Liver (tissue), 9 donors: ENCODE results near the gene MAVS. TPM values are rescaled to one million over a fixed set of nuclear protein-coding genes. Genes with fewer than 3 reads are reported as not detected.

ENCODE experiments used
- DNase-seq: peaks from one replicate; pipeline ENCODE4 v3.0.0-alpha.2; 2017; ENCODE audit warnings: low spot score
- H3K27ac ChIP-seq, 2 donors: one replicate each; pipeline ENCODE4 v1.7.0; 2013; ENCODE audit warnings: inconsistent platforms in 2 of 2, low read length in 2 of 2, control low read depth in 1 of 2, low read depth in 1 of 2, mild to moderate bottlenecking in 1 of 2
- H3K27me3 ChIP-seq, 4 donors: one replicate each; pipeline versions ENCODE4 v1.6.1 to v1.7.0; 2013; ENCODE audit warnings: low read length in 3 of 4, inconsistent platforms in 1 of 4, mild to moderate bottlenecking in 1 of 4, moderate library complexity in 1 of 4; ENCODE audit not compliant: control insufficient read depth in 4 of 4, insufficient read depth in 4 of 4
- H3K36me3 ChIP-seq, 4 donors: one replicate each; pipeline versions ENCODE4 v1.6.1 to v1.7.0; 2013; ENCODE audit warnings: low read length in 3 of 4, mild to moderate bottlenecking in 3 of 4, low read depth in 1 of 4, moderate library complexity in 1 of 4; ENCODE audit not compliant: control insufficient read depth in 4 of 4, insufficient read depth in 3 of 4
- H3K4me1 ChIP-seq, 4 donors: one replicate each; pipeline versions ENCODE4 v1.6.1 to v1.7.0; 2013; ENCODE audit warnings: low read length in 3 of 4, mild to moderate bottlenecking in 3 of 4, moderate library complexity in 1 of 4; ENCODE audit not compliant: control insufficient read depth in 4 of 4, insufficient read depth in 4 of 4
- H3K4me3 ChIP-seq, 3 donors: one replicate each; pipeline versions ENCODE4 v1.6.1 to v1.7.0; 2013; ENCODE audit warnings: low read length in 3 of 3, control low read depth in 1 of 3, low read depth in 1 of 3, mild to moderate bottlenecking in 1 of 3
- H3K9ac ChIP-seq, 2 donors: one replicate each; pipeline ENCODE4 v1.7.0; 2013; ENCODE audit warnings: low read length in 2 of 2, mild to moderate bottlenecking in 2 of 2, moderate library complexity in 2 of 2, control low read depth in 1 of 2, low read depth in 1 of 2
- H3K9me3 ChIP-seq, 4 donors: one replicate each; pipeline versions ENCODE4 v1.6.1 to v1.7.0; 2013; ENCODE audit warnings: low read length in 3 of 4; ENCODE audit not compliant: control insufficient read depth in 4 of 4
- ATF3 ChIP-seq: IDR thresholded peaks from 2 replicates; pipeline ENCODE4 v1.6.1; 2016; ENCODE audit warnings: antibody characterized with exemption
- EGR1 ChIP-seq, 2 donors: IDR thresholded peaks; 2 replicates each; pipeline ENCODE4 v1.6.1; 2016 to 2018; ENCODE audit warnings: antibody characterized with exemption in 2 of 2, low read depth in 2 of 2
- FOXA1 ChIP-seq: IDR thresholded peaks from 2 replicates; pipeline ENCODE4 v1.6.1; 2016; ENCODE audit warnings: antibody characterized with exemption
- GABPA ChIP-seq, 2 donors: IDR thresholded peaks in 1 of 2; conservative IDR thresholded peaks in 1 of 2; 2 replicates each; pipeline ENCODE4 v1.6.1; 2016; ENCODE audit warnings: antibody characterized with exemption in 2 of 2, mild to moderate bottlenecking in 1 of 2, moderate library complexity in 1 of 2
- HNF4G ChIP-seq: IDR thresholded peaks from 2 replicates; pipeline ENCODE4 v1.6.1; 2016; ENCODE audit warnings: antibody characterized with exemption
- JUND ChIP-seq, 2 donors: IDR thresholded peaks; 2 replicates each; pipeline ENCODE4 v1.6.1; 2016; ENCODE audit warnings: antibody characterized with exemption in 2 of 2
- NR2F2 ChIP-seq: IDR thresholded peaks from 2 replicates; pipeline ENCODE4 v1.6.1; 2016; ENCODE audit warnings: antibody characterized with exemption
- RXRA ChIP-seq, 2 donors: IDR thresholded peaks; 2 replicates each; pipeline ENCODE4 v1.6.1; 2017 to 2018; ENCODE audit warnings: antibody characterized with exemption in 2 of 2, mild to moderate bottlenecking in 1 of 2
- SP1 ChIP-seq: IDR thresholded peaks from 2 replicates; pipeline ENCODE4 v1.6.1; 2018; ENCODE audit warnings: antibody characterized with exemption, mild to moderate bottlenecking
- TAF1 ChIP-seq: conservative IDR thresholded peaks from 2 replicates; pipeline ENCODE4 v1.6.1; 2016; ENCODE audit warnings: antibody characterized with exemption, mild to moderate bottlenecking
- YY1 ChIP-seq: IDR thresholded peaks from 2 replicates; pipeline ENCODE4 v1.6.1; 2016; ENCODE audit warnings: antibody characterized with exemption, mild to moderate bottlenecking
- ZBTB33 ChIP-seq: IDR thresholded peaks from 2 replicates; pipeline ENCODE4 v1.6.1; 2016; ENCODE audit warnings: antibody characterized with exemption
- WGBS: extraction: QIAGEN DNeasy Blood & Tissue Kit; methylation state at CpG from one replicate; pipeline ENCODE4 v1.1.7; 2013; 5-methylcytosine and 5-hydroxymethylcytosine counted together
- polyA plus RNA-seq, 2 donors: library from polyadenylated mRNA; stranded (reverse) in 1 of 2; unstranded in 1 of 2; fragments of 200-250 nt in 1 of 2; fragments of >200 nt in 1 of 2; fragmentation: Nextera tagmentation in 1 of 2; extraction: Ambion mirVana in 1 of 2; gene quantifications; one replicate each; pipeline versions ENCODE4 v1.2.1 to v1.2.3, GENCODE V29; 2013 to 2015
- total RNA-seq, 2 donors: library from RNA; depleted of rRNA; stranded (reverse); fragments of >200 nt; gene quantifications; one replicate each; pipeline ENCODE4 v1.2.3, GENCODE V29; 2014
- TF ChIP-seq, protein P1 (sequence below): IDR thresholded peaks from 2 replicates; pipeline ENCODE4 v1.6.1; 2016; ENCODE audit warnings: antibody characterized with exemption, mild to moderate bottlenecking
- TF ChIP-seq, protein P2 (sequence below): IDR thresholded peaks from 2 replicates; pipeline ENCODE4 v1.6.1; 2016; ENCODE audit warnings: antibody characterized with exemption
- TF ChIP-seq, protein P3 (sequence below): fragments of 150-350 bp; IDR thresholded peaks from 2 replicates; pipeline ENCODE4 v1.5.1; 2017; ENCODE audit warnings: improper control_type of control experiment, low read depth, low read length; ENCODE audit not compliant: missing input control
- donor health status: healthy.
- donor health status: healthy.
- donor health status: healthy.
- donor health status: healthy.
- donor health status: healthy.

The MAVS gene
- total and polyA plus RNA-seq, 4 donors, result 4.7 to 20.9 (median 11.9) TPM

DNA sequence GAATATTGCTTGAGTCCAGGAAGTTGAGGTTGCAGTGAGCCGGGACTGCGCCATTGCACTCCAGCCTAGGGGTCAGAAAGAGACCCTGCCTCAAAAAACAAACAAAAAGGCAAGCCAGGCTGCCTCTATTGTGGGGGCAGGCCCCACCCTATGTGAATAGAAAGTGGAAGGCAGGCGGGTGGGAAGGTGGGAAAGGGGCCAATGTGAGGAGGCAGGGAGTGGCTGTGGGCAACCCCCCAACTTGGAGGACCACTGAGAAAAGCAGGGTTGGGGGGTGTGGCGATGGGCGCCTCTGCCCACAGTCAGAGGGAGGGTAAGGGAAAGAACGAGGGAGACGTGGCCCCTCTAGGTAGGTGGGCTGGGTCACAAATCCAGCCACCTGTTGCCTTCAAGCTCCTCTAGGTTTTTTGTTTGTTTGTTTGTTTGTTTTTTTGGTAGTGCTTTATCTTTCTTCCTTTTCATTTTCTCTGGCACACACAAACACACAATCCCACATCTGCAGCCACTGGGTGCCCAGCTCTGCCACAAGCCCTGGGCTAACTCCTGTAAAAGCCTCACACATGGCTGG lies 31.6 kb upstream of the MAVS start:
- H3K27ac ChIP-seq, result no peak overlapping the region
- no peak for DNase-seq
- no peak for TF ChIP-seq RXRA (IDR thresholded peaks at IDR 0.05)
- TF ChIP-seq, protein P1, sequence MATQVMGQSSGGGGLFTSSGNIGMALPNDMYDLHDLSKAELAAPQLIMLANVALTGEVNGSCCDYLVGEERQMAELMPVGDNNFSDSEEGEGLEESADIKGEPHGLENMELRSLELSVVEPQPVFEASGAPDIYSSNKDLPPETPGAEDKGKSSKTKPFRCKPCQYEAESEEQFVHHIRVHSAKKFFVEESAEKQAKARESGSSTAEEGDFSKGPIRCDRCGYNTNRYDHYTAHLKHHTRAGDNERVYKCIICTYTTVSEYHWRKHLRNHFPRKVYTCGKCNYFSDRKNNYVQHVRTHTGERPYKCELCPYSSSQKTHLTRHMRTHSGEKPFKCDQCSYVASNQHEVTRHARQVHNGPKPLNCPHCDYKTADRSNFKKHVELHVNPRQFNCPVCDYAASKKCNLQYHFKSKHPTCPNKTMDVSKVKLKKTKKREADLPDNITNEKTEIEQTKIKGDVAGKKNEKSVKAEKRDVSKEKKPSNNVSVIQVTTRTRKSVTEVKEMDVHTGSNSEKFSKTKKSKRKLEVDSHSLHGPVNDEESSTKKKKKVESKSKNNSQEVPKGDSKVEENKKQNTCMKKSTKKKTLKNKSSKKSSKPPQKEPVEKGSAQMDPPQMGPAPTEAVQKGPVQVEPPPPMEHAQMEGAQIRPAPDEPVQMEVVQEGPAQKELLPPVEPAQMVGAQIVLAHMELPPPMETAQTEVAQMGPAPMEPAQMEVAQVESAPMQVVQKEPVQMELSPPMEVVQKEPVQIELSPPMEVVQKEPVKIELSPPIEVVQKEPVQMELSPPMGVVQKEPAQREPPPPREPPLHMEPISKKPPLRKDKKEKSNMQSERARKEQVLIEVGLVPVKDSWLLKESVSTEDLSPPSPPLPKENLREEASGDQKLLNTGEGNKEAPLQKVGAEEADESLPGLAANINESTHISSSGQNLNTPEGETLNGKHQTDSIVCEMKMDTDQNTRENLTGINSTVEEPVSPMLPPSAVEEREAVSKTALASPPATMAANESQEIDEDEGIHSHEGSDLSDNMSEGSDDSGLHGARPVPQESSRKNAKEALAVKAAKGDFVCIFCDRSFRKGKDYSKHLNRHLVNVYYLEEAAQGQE, result no peak
- TF ChIP-seq, protein P2, sequence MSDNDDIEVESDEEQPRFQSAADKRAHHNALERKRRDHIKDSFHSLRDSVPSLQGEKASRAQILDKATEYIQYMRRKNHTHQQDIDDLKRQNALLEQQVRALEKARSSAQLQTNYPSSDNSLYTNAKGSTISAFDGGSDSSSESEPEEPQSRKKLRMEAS, result no peak
- no peak for TF ChIP-seq YY1
- TF ChIP-seq GABPA (IDR thresholded peaks at IDR 0.05 in 1 of 2, conservative IDR thresholded peaks at IDR 0.05 in 1 of 2), result no peak
- TF ChIP-seq, protein P3, sequence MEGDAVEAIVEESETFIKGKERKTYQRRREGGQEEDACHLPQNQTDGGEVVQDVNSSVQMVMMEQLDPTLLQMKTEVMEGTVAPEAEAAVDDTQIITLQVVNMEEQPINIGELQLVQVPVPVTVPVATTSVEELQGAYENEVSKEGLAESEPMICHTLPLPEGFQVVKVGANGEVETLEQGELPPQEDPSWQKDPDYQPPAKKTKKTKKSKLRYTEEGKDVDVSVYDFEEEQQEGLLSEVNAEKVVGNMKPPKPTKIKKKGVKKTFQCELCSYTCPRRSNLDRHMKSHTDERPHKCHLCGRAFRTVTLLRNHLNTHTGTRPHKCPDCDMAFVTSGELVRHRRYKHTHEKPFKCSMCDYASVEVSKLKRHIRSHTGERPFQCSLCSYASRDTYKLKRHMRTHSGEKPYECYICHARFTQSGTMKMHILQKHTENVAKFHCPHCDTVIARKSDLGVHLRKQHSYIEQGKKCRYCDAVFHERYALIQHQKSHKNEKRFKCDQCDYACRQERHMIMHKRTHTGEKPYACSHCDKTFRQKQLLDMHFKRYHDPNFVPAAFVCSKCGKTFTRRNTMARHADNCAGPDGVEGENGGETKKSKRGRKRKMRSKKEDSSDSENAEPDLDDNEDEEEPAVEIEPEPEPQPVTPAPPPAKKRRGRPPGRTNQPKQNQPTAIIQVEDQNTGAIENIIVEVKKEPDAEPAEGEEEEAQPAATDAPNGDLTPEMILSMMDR, result no peak
- TF ChIP-seq FOXA1, result no peak
- H3K27me3 ChIP-seq, result no peaks in the 10 kb centered on the region
- no peak overlapping the region for H3K9ac ChIP-seq
- no peaks in the 10 kb centered on the region for H3K9me3 ChIP-seq
- WGBS, result 83% methylated on average over 7 of the region's 7 CpGs
- H3K4me3 ChIP-seq, result no peak overlapping the region
- peaks cover 5 to 30% (median 18%) of the 10 kb centered on the region in 4 donors for H3K4me1 ChIP-seq
- no peaks in the 10 kb centered on the region for H3K36me3 ChIP-seq

- H3K4me1 ChIP-seq, result peaks cover 3 to 28% (median 18%) of the 10 kb centered on the region in 4 donors
- 77% methylated on average over 9 of the region's 9 CpGs for WGBS
- DNase-seq, result no peak
- no peaks in the 10 kb centered on the region for H3K36me3 ChIP-seq
- H3K27me3 ChIP-seq, result no peaks in the 10 kb centered on the region
- H3K9me3 ChIP-seq, result no peaks in the 10 kb centered on the region
- H3K27ac ChIP-seq, result no peak overlapping the region
- H3K9ac ChIP-seq, result no peak overlapping the region
- H3K4me3 ChIP-seq, result no peak overlapping the region
- TF ChIP-seq, protein P3, result no peak
- TF ChIP-seq ZBTB33 (no peak), ATF3 (no peak), SP1 (no peak), EGR1 (IDR thresholded peaks at IDR 0.05; ENCODE audit: low read depth in 2 of 2) (no peak), JUND (IDR thresholded peaks at IDR 0.05) (no peak), RXRA (IDR thresholded peaks at IDR 0.05) (no peak), HNF4G (no peak), FOXA1 (no peak), NR2F2 (no peak), YY1 (no peak), GABPA (IDR thresholded peaks at IDR 0.05 in 1 of 2, conservative IDR thresholded peaks at IDR 0.05 in 1 of 2) (no peak), TAF1 (no peak)
- TF ChIP-seq, protein P1, result no peak
- TF ChIP-seq, protein P2, result no peak
Observed at GRCh38 chr20:3815703-3816315, 30.8 kb upstream of the MAVS start.
